Neural cell (in vitro differentiated cells): ENCODE results near the gene NR2C2AP. TPM values are rescaled to one million over a fixed set of nuclear protein-coding genes. Genes with fewer than 3 reads are reported as not detected.

Source experiments
- H2AFZ ChIP-seq: fragments of 200-600, 300-800 bp; sonication (generic), shearing (Covaris generic); 2 replicates; pipeline ENCODE4 v1.6.0; 2014; ENCODE audit warnings: low read depth, mild to moderate bottlenecking, antibody characterized with exemption, low read length, moderate library complexity
- H3F3A ChIP-seq: fragments of 200-600 bp; shearing (Covaris generic); 2 replicates; pipeline ENCODE4 v1.6.1; 2016; ENCODE audit warnings: mild to moderate bottlenecking, moderate library complexity, mixed read lengths, antibody characterized with exemption, low read length; ENCODE audit not compliant: insufficient read depth, poor library complexity, severe bottlenecking
- H3K27ac ChIP-seq: fragments of 200-600, 300-800 bp; sonication (generic), shearing (Covaris generic); 2 replicates; pipeline ENCODE4 v1.5.1; 2014; ENCODE audit warnings: mild to moderate bottlenecking, low read length, moderate library complexity
- H3K27me3 ChIP-seq: fragments of 300-800, 200-600 bp; sonication (generic), shearing (Covaris generic); 2 replicates; pipeline ENCODE4 v1.6.0; 2014; ENCODE audit warnings: mild to moderate bottlenecking, low read depth, low read length, moderate library complexity; ENCODE audit not compliant: insufficient read depth
- H3K36me3 ChIP-seq: fragments of 300-800, 200-600 bp; sonication (generic), shearing (Covaris generic); 2 replicates; pipeline ENCODE4 v1.5.1; 2014; ENCODE audit warnings: mild to moderate bottlenecking, antibody characterized with exemption, low read length, moderate library complexity; ENCODE audit not compliant: insufficient read depth
- H3K4me2 ChIP-seq: fragments of 300-800, 200-600 bp; sonication (generic), shearing (Covaris generic); 2 replicates; pipeline ENCODE4 v1.6.0; 2014; ENCODE audit warnings: mild to moderate bottlenecking, low read length
- H3K4me3 ChIP-seq: fragments of 300-800, 200-600 bp; sonication (generic), shearing (Covaris generic); 2 replicates; pipeline ENCODE4 v1.5.1; 2014; ENCODE audit warnings: mild to moderate bottlenecking, low read length, moderate library complexity
- H3K79me2 ChIP-seq: fragments of 200-600 bp; shearing (Covaris generic); replicated peaks from 2 replicates; pipeline ENCODE4 v1.6.0; 2014; ENCODE audit warnings: mild to moderate bottlenecking, low read length, moderate library complexity; ENCODE audit not compliant: insufficient read depth
- H3K9ac ChIP-seq: fragments of 300-800, 200-600 bp; sonication (generic), shearing (Covaris generic); 2 replicates; pipeline ENCODE4 v1.6.1; 2016; ENCODE audit warnings: mild to moderate bottlenecking, low read length, mixed read lengths
- H3K9me2 ChIP-seq: fragments of 200-600 bp; shearing (Covaris generic); 2 replicates; pipeline ENCODE4 v1.6.1; 2016; ENCODE audit warnings: mild to moderate bottlenecking, low read length, mixed read lengths; ENCODE audit not compliant: insufficient read depth
- H3K9me3 ChIP-seq: fragments of 200-600, 300-800 bp; sonication (generic), shearing (Covaris generic); 2 replicates; pipeline ENCODE4 v1.6.1; 2016; ENCODE audit warnings: mild to moderate bottlenecking, mixed run types, low read length, moderate library complexity, mixed read lengths
- H4K20me1 ChIP-seq: fragments of 200-600 bp; shearing (Covaris generic); 2 replicates; pipeline ENCODE4 v1.6.1; 2016; ENCODE audit warnings: mild to moderate bottlenecking, mixed run types; ENCODE audit not compliant: insufficient read depth
- EP300 ChIP-seq: fragments of 450-650 bp; conservative IDR thresholded peaks from 2 replicates; pipeline ENCODE4 v1.6.1; 2014; ENCODE audit warnings: antibody characterized with exemption, mild to moderate bottlenecking, moderate library complexity; ENCODE audit not compliant: poor library complexity, severe bottlenecking
- MXI1 ChIP-seq: fragments of 450-650 bp; conservative IDR thresholded peaks from 2 replicates; pipeline ENCODE4 v1.6.1; 2014; ENCODE audit warnings: antibody characterized with exemption, mild to moderate bottlenecking; ENCODE audit not compliant: poor library complexity, severe bottlenecking
- POLR2AphosphoS5 ChIP-seq: IDR thresholded peaks from 2 replicates; pipeline ENCODE4 v1.6.1; 2012
- RAD21 ChIP-seq: fragments of 450-650 bp; conservative IDR thresholded peaks from 2 replicates; pipeline ENCODE4 v1.6.1; 2014; ENCODE audit warnings: antibody characterized with exemption, mild to moderate bottlenecking, moderate library complexity
- REST ChIP-seq: IDR thresholded peaks from 2 replicates; pipeline ENCODE4 v1.6.1; 2012; ENCODE audit warnings: borderline replicate concordance
- TAF1 ChIP-seq: IDR thresholded peaks from 2 replicates; pipeline ENCODE4 v1.6.1; 2012; ENCODE audit warnings: low read depth
- polyA plus RNA-seq: library from polyadenylated mRNA; depleted of rRNA; stranded (reverse); fragments of >200 nt; gene quantifications from 2 replicates; pipeline ENCODE4 v1.2.3, GENCODE V29; 2014

NR2C2AP gene
- polyA plus RNA-seq, 1 donor from 2014 or later, result 15.1 TPM

- Histone ChIP-seq H3K36me3 (no peaks in the 10 kb centered on the region), H4K20me1 (no peaks in the 10 kb centered on the region), H3K9ac (peak overlapping the region; percentile 96), H3K4me2 (peak overlapping the region; percentile 98), H3K79me2 (peaks cover 42% of the 10 kb centered on the region), H3F3A (no peaks in the 10 kb centered on the region), H2AFZ (no peak overlapping the region), H3K9me2 (no peaks in the 10 kb centered on the region), H3K27ac (peak overlapping the region; percentile 88), H3K27me3 (no peaks in the 10 kb centered on the region), H3K9me3 (no peaks in the 10 kb centered on the region), H3K4me3 (peak overlapping the region; percentile 98)
- TF ChIP-seq MXI1 (peak; percentile 43), RAD21 (no peak)
Observed at GRCh38 chr19:19214159-19214490, 10.9 kb upstream of the NR2C2AP start.

DNA sequence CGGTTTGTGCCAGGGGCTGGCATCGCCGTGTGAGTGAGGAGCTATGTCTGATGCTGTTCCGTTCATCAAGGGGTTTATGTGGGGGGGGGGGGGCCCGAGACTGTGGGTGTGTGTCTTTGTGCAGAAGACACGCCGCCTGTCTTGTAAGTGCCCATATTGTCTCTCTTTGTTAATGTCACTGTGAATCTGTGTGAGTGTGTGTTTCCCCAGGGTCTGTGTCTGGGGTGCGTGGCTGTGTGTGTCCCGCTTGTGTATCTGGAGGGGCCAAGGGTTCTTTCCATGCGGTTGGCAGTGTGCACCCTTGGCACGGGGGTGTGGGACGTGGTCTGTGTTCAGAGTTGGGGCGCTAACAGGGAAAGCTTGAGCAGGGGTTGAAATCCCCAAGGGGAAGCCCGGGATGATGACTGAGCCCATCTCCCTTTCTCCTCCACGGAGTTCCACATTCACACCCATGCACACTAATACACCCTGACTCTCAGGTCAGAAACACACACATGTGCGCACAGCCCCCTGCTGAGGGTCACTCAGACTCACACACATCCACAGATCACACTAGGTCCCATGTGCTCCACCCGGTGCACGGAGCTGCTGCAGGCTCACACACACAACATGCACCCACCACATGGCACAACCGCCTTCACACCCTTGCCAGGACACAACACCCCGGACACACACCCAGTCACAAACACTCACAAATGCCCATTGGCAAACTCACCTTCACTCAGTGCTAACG is 10.4 kb upstream of the NR2C2AP start:
- TF ChIP-seq TAF1 (no peak), MXI1 (peak; percentile 52), POLR2AphosphoS5 (no peak), REST (no peak), EP300 (no peak), RAD21 (no peak)
- Histone ChIP-seq H2AFZ (peak overlapping the region; percentile 21), H3K27ac (peak overlapping the region; percentile 88), H3K9ac (peak overlapping the region; percentile 96), H3K27me3 (no peaks in the 10 kb centered on the region), H3F3A (no peaks in the 10 kb centered on the region), H3K79me2 (peaks cover 42% of the 10 kb centered on the region), H3K36me3 (no peaks in the 10 kb centered on the region), H3K4me3 (peak overlapping the region; percentile 98), H3K9me3 (no peaks in the 10 kb centered on the region), H4K20me1 (no peaks in the 10 kb centered on the region), H3K4me2 (peak overlapping the region; percentile 98), H3K9me2 (no peaks in the 10 kb centered on the region)

GRCh38 chr19:19212916-19213315 is 9.7 kb upstream of the NR2C2AP start:
- Histone ChIP-seq H3K9me2 (no peaks in the 10 kb centered on the region), H4K20me1 (no peaks in the 10 kb centered on the region), H3K9me3 (no peaks in the 10 kb centered on the region), H3K9ac (peak overlapping the region; percentile 96), H3K27ac (peak overlapping the region; percentile 88), H3K4me2 (peak overlapping the region; percentile 98), H3K27me3 (no peaks in the 10 kb centered on the region), H2AFZ (peak overlapping the region; percentile 21), H3K79me2 (peaks cover 42% of the 10 kb centered on the region), H3K36me3 (no peaks in the 10 kb centered on the region), H3F3A (no peaks in the 10 kb centered on the region), H3K4me3 (peak overlapping the region; percentile 98)
- TF ChIP-seq MXI1 (peak; percentile 28), POLR2AphosphoS5 (peak; percentile 33), REST (no peak)
